Smooth muscle cell (in vitro differentiated cells): Measurements from ENCODE around the gene BRF1. TPM values are rescaled to one million over a fixed set of nuclear protein-coding genes. Genes with fewer than 3 reads are reported as not detected.

ENCODE experiments used
- DNase-seq: peaks from one replicate; lab custom pipeline; 2025; ENCODE audit not compliant: unreplicated experiment; lab: John Stamatoyannopoulos, UW
- H2AFZ ChIP-seq: fragments of 200-600 bp; sonication (generic); 2 replicates; pipeline ENCODE4 v1.6.0; 2016; ENCODE audit warnings: antibody characterized with exemption, low read depth, mild to moderate bottlenecking
- H3F3A ChIP-seq: fragments of 200-600 bp; sonication (generic); 2 replicates; pipeline ENCODE4 v1.6.0; 2017; ENCODE audit warnings: antibody characterized with exemption, low read depth
- H3K27ac ChIP-seq: fragments of 200-600 bp; sonication (generic); 2 replicates; pipeline ENCODE4 v1.5.1; 2016; ENCODE audit warnings: low read depth, mild to moderate bottlenecking
- H3K27me3 ChIP-seq: fragments of 200-600 bp; sonication (generic); 2 replicates; pipeline ENCODE4 v1.6.1; 2016; ENCODE audit warnings: low read depth, mild to moderate bottlenecking
- H3K36me3 ChIP-seq: fragments of 200-600 bp; sonication (generic); 2 replicates; pipeline ENCODE4 v1.5.1; 2016; ENCODE audit warnings: low read depth
- H3K4me1 ChIP-seq: fragments of 200-600 bp; sonication (generic); 2 replicates; pipeline ENCODE4 v1.5.1; 2016; ENCODE audit warnings: low read depth
- H3K4me2 ChIP-seq: fragments of 200-600 bp; sonication (generic); 2 replicates; pipeline ENCODE4 v1.6.0; 2016; ENCODE audit warnings: mild to moderate bottlenecking
- H3K4me3 ChIP-seq: fragments of 200-600 bp; sonication (generic); 2 replicates; pipeline ENCODE4 v1.5.1; 2016; ENCODE audit warnings: mild to moderate bottlenecking
- H3K79me2 ChIP-seq: fragments of 200-600 bp; sonication (generic); 2 replicates; pipeline ENCODE4 v1.6.0; 2016; ENCODE audit warnings: low read depth, mild to moderate bottlenecking
- H3K9ac ChIP-seq: fragments of 200-600 bp; sonication (generic); 2 replicates; pipeline ENCODE4 v1.6.0; 2016; ENCODE audit warnings: low read depth
- H3K9me3 ChIP-seq: fragments of 200-600 bp; sonication (generic); replicated peaks from 2 replicates; pipeline ENCODE4 v1.5.1; 2016; ENCODE audit warnings: low read depth
- H4K20me1 ChIP-seq: fragments of 200-600 bp; sonication (generic); 2 replicates; pipeline ENCODE4 v1.6.0; 2016; ENCODE audit warnings: low read depth
- CTCF ChIP-seq: fragments of 200-600 bp; sonication (generic); IDR thresholded peaks from 2 replicates; pipeline ENCODE4 v1.5.1; 2017; ENCODE audit warnings: borderline replicate concordance, mild to moderate bottlenecking, antibody characterized with exemption; ENCODE audit not compliant: insufficient read depth, poor library complexity, severe bottlenecking
- WGBS: methylation state at CpG from one replicate; pipeline ENCODE4 v1.1.7; 2016; ENCODE audit warnings: low lambda C conversion rate; 5-methylcytosine and 5-hydroxymethylcytosine counted together
- polyA plus RNA-seq: library from polyadenylated mRNA; unstranded; fragments of >200 nt; fragmentation: Nextera tagmentation; extraction: Ambion mirVana; gene quantifications from 2 replicates; pipeline ENCODE4 v1.2.1, GENCODE V29; 2016
- total RNA-seq: library from RNA; depleted of rRNA; stranded (reverse); fragments of >200 nt; gene quantifications from 2 replicates; pipeline ENCODE4 v1.2.3, GENCODE V29; 2014

BRF1 gene
- total and polyA plus RNA-seq, 2 experiments from 2014 or later, result 12.5 to 15.9 TPM

DNA sequence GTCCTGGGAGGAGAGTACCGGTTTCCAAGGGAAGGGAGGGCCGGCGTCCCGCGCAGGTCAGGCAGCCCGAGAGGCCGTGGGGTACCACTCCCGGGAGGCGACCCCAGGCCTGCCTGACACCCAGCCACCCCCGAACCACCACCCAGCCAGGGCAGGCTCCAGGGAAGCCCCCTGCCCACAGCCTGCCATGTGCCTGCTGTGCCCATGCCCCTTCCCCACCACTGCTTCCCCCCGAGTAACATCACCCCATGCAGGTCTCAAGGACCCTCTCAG is 122.0 kb downstream of the BRF1 start:
- Histone ChIP-seq H3K4me3 (no peak overlapping the region), H2AFZ (no peak overlapping the region), H3K9me3 (no peaks in the 10 kb centered on the region), H3K4me2 (no peak overlapping the region), H3K27me3 (no peaks in the 10 kb centered on the region), H3F3A (no peaks in the 10 kb centered on the region), H3K79me2 (no peaks in the 10 kb centered on the region), H3K9ac (no peak overlapping the region), H3K36me3 (no peaks in the 10 kb centered on the region), H3K4me1 (peaks cover 4% of the 10 kb centered on the region), H4K20me1 (peaks cover 25% of the 10 kb centered on the region), H3K27ac (no peak overlapping the region)
- TF ChIP-seq CTCF, result no peak
- WGBS, result no CpG with 5 or more reads among the region's 11 CpGs
- no peak for DNase-seq

GRCh38 chr14:105178069-105178867 is 122.5 kb downstream of the BRF1 start:
- H3K27ac ChIP-seq, result no peak overlapping the region
- no peak overlapping the region for H3K4me2 ChIP-seq
- H3K9me3 ChIP-seq, result no peaks in the 10 kb centered on the region
- no peaks in the 10 kb centered on the region for H3K36me3 ChIP-seq
- DNase-seq, result no peak
- H3K27me3 ChIP-seq, result no peaks in the 10 kb centered on the region
- H3K79me2 ChIP-seq, result no peaks in the 10 kb centered on the region
- WGBS, result 96% methylated on average over 12 of the region's 19 CpGs
- TF ChIP-seq CTCF, result no peak
- no peak overlapping the region for H3K4me3 ChIP-seq
- no peaks in the 10 kb centered on the region for H3F3A ChIP-seq
- H3K4me1 ChIP-seq, result peaks cover 4% of the 10 kb centered on the region
- H3K9ac ChIP-seq, result no peak overlapping the region
- peaks cover 25% of the 10 kb centered on the region for H4K20me1 ChIP-seq
- H2AFZ ChIP-seq, result no peak overlapping the region

DNA sequence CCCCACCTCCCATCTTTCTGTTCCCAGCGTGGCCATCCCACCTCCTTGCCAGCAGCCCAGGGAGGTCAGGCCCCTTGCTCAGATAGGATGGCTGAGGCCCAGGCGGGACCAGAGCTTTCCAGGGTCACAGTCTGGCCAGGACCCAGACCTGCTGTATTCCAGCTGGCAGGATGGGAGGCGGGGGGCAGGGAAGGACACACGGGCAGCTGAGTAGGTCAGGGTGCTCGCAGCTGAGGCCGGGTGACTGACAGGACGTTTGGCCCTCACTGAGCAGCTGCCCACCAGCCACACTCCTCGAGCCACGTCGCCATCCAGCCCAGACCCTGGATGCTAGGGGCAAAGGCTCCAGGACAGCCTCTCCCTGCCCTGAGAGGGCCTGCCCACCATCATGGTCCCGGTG is 123.7 kb downstream of the BRF1 start:
- DNase-seq, result no peak
- Histone ChIP-seq H3K27me3 (no peaks in the 10 kb centered on the region), H3K4me2 (no peak overlapping the region), H3K4me3 (no peak overlapping the region), H3K27ac (no peak overlapping the region), H3K4me1 (peaks cover 4% of the 10 kb centered on the region), H3F3A (no peaks in the 10 kb centered on the region), H3K79me2 (no peaks in the 10 kb centered on the region), H3K9ac (no peak overlapping the region), H2AFZ (no peak overlapping the region), H4K20me1 (peaks cover 26% of the 10 kb centered on the region), H3K9me3 (no peaks in the 10 kb centered on the region), H3K36me3 (no peaks in the 10 kb centered on the region)
- no peak for TF ChIP-seq CTCF
- WGBS, result 92% methylated on average over 11 of the region's 11 CpGs

GRCh38 chr14:105176513-105176912 is 124.3 kb downstream of the BRF1 start:
- no peak for DNase-seq
- no peak overlapping the region for H2AFZ ChIP-seq
- H3K4me2 ChIP-seq, result no peak overlapping the region
- no peak overlapping the region for H3K9ac ChIP-seq
- H3K27me3 ChIP-seq, result no peaks in the 10 kb centered on the region
- no peaks in the 10 kb centered on the region for H3K36me3 ChIP-seq
- 81% methylated on average over 15 of the region's 15 CpGs for WGBS
- H3F3A ChIP-seq, result no peaks in the 10 kb centered on the region
- no peak for TF ChIP-seq CTCF
- no peak overlapping the region for H3K27ac ChIP-seq
- no peaks in the 10 kb centered on the region for H3K79me2 ChIP-seq
- H4K20me1 ChIP-seq, result peaks cover 31% of the 10 kb centered on the region
- no peaks in the 10 kb centered on the region for H3K9me3 ChIP-seq
- no peak overlapping the region for H3K4me3 ChIP-seq
- peaks cover 4% of the 10 kb centered on the region for H3K4me1 ChIP-seq
